Measurements from ENCODE around the gene RPUSD3.

RPUSD3 gene

GRCh38 chr3:9846931-9847488 lies 3.2 kb upstream of the RPUSD3 start (continued):
- TF ChIP-seq PRDM2 (tag by site-specific recombination; IDR thresholded peaks at IDR 0.05; ENCODE audit: borderline replicate concordance) (no peak), ZNF140 (tag by site-specific recombination; IDR thresholded peaks at IDR 0.05) (no peak), ZNF146 (tag by site-specific recombination; IDR thresholded peaks at IDR 0.05) (no peak)

DNA sequence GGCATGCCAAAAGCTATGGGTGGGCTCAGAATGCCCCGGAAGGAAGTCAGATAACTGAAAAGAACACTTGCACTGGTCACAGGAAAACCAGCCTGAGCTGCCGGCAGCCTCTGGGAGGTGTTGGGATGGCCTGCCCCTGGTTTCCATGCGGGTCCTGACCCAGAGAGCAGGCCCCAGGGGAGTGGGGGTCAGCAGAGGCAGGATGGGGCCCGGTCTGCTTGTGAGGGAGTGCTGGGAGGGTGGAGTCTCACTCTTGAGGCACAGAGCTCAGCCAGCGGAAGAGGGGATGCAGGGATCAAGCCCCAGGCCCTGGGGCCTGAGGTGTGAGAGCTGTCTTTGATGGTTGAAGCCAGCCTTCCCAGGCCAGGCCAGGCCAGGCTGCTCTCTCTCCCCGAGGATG lies 2.4 kb upstream of the RPUSD3 start:
- POLR2A ChIA-PET: no interaction called here
- H3K9me3 ChIP-seq (ENCODE audit: control insufficient read depth, insufficient read depth, low read depth, low read length): no peaks in the 10 kb centered on the region
- TF ChIP-seq, protein P1, sequence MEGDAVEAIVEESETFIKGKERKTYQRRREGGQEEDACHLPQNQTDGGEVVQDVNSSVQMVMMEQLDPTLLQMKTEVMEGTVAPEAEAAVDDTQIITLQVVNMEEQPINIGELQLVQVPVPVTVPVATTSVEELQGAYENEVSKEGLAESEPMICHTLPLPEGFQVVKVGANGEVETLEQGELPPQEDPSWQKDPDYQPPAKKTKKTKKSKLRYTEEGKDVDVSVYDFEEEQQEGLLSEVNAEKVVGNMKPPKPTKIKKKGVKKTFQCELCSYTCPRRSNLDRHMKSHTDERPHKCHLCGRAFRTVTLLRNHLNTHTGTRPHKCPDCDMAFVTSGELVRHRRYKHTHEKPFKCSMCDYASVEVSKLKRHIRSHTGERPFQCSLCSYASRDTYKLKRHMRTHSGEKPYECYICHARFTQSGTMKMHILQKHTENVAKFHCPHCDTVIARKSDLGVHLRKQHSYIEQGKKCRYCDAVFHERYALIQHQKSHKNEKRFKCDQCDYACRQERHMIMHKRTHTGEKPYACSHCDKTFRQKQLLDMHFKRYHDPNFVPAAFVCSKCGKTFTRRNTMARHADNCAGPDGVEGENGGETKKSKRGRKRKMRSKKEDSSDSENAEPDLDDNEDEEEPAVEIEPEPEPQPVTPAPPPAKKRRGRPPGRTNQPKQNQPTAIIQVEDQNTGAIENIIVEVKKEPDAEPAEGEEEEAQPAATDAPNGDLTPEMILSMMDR (tag by site-specific recombination; IDR thresholded peaks at IDR 0.05): no peak
- no peak for TF ChIP-seq ZBTB10 (tag by site-specific recombination; IDR thresholded peaks at IDR 0.05)
- H3K4me3 ChIP-seq (ENCODE audit: low read depth, low read length): no peak overlapping the region
- CTCF ChIA-PET: interaction anchor here (0.7 to 1.9 kb wide), 4 partner anchors 10 to 104 kb away, joined by 3 to 4 read pairs (median 4); no protein-coding TSS in a partner anchor
- no peak overlapping the region for H3K27ac ChIP-seq (ENCODE audit: extremely low read depth, low read depth, low read length)
- H3K36me3 ChIP-seq (ENCODE audit: control insufficient read depth in 2 of 2, insufficient read depth in 1 of 2, low read length in 2 of 2): peaks cover 5 to 13% of the 10 kb centered on the region in 2 experiments; a peak in 2 of 3 replicates
- H3K4me1 ChIP-seq (ENCODE audit: control insufficient read depth, insufficient read depth, low read length): no peaks in the 10 kb centered on the region

DNA sequence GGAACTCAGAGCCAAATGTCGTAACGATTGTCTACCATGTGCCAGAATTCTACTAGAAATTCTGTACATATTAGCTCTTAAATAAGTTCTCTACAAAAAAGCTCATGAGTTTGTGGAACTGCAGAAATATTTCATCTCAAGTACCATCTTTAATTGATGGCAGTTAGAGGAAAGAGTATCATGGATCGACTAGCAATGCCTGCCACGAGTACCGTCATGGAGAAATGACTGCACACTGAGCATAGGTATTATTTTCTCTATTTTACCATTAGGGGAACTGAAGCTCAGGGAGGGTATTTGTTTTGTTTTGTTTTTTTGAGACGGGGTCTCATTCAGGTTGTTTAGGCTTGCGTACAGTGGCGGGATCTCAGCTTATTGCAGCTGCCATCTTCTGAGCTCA lies 2.8 kb downstream of the RPUSD3 start:
- no peak overlapping the region for H3K27ac ChIP-seq (ENCODE audit: extremely low read depth, low read depth, low read length)
- TF ChIP-seq SCRT2 (tag by site-specific recombination; IDR thresholded peaks at IDR 0.05) (no peak), ZBTB17 (tag by site-specific recombination; IDR thresholded peaks at IDR 0.05) (peak; percentile 93)
- H3K36me3 ChIP-seq (ENCODE audit: control insufficient read depth in 2 of 2, insufficient read depth in 1 of 2, low read length in 2 of 2): peaks cover 14 to 54% of the 10 kb centered on the region in 2 experiments; a peak in 2 of 3 replicates
- no peaks in the 10 kb centered on the region for H3K9me3 ChIP-seq (ENCODE audit: control insufficient read depth, insufficient read depth, low read depth, low read length)
- ChIA-PET POLR2A (interaction anchor here (1.2 kb wide), 1 partner anchor 27 kb away, joined by 3 read pairs; no protein-coding TSS in a partner anchor), CTCF (interaction anchor here (1.2 to 1.9 kb wide), 4 partner anchors 14 to 106 kb away, joined by 3 to 7 read pairs (median 4); no protein-coding TSS in a partner anchor)
- no peak overlapping the region for H3K4me3 ChIP-seq (ENCODE audit: low read depth, low read length)
- no peaks in the 10 kb centered on the region for H3K4me1 ChIP-seq (ENCODE audit: control insufficient read depth, insufficient read depth, low read length)

DNA sequence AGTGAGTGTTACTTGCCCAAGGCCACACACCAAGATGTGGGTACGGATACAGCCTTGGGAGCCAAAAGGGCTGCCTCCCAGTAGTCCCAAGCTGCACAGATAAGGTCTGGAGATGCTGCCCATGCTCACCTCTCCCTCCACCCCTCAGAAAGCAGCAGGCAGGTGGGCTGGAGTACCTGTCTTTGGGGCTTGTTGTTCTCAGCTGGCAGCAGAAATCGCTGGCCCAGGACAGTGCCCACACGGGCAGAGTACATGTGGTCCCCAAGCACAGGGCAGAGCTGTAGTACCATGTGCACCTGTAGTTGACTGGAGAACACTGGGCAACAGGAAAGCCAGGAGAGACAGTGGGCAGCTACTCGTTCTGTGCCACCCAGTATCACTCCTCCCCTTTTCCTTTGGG lies 5.0 kb downstream of the RPUSD3 start:
- ChIA-PET CTCF (interaction anchor here (0.6 kb wide), 1 partner anchor 168 kb away, joined by 5 read pairs; no protein-coding TSS in a partner anchor), POLR2A (interaction anchor here (0.8 kb wide), 1 partner anchor 108 kb away, joined by 3 read pairs; no protein-coding TSS in a partner anchor)
- TF ChIP-seq ZNF707 (tag by site-specific recombination; IDR thresholded peaks at IDR 0.05) (no peak), ZNF341 (tag by site-specific recombination; IDR thresholded peaks at IDR 0.05; ENCODE audit: low read depth) (no peak), GLI2 (tag by site-specific recombination; IDR thresholded peaks at IDR 0.05; ENCODE audit: borderline replicate concordance, low read depth) (no peak), ZXDB (tag by site-specific recombination; IDR thresholded peaks at IDR 0.05) (no peak), ZNF837 (tag by site-specific recombination; IDR thresholded peaks at IDR 0.05) (no peak), ZNF175 (tag by site-specific recombination; IDR thresholded peaks at IDR 0.05) (no peak), SETDB1 (IDR thresholded peaks at IDR 0.05; ENCODE audit: insufficient read length, low read length) (no peak), ZNF473 (tag by site-specific recombination; IDR thresholded peaks at IDR 0.05) (no peak), ZNF274 (IDR thresholded peaks at IDR 0.05; ENCODE audit: low read length) (no peak), ZNF274 (tag by site-specific recombination; IDR thresholded peaks at IDR 0.05; ENCODE audit: borderline replicate concordance) (no peak)
- TF ChIP-seq, protein P2, sequence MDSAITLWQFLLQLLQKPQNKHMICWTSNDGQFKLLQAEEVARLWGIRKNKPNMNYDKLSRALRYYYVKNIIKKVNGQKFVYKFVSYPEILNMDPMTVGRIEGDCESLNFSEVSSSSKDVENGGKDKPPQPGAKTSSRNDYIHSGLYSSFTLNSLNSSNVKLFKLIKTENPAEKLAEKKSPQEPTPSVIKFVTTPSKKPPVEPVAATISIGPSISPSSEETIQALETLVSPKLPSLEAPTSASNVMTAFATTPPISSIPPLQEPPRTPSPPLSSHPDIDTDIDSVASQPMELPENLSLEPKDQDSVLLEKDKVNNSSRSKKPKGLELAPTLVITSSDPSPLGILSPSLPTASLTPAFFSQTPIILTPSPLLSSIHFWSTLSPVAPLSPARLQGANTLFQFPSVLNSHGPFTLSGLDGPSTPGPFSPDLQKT (IDR thresholded peaks at IDR 0.05; ENCODE audit: borderline replicate concordance, low read depth, low read length): no peak
- Histone ChIP-seq H3K9me3 (ENCODE audit: control insufficient read depth, insufficient read depth, low read depth, low read length) (no peaks in the 10 kb centered on the region), H3K4me3 (ENCODE audit: low read depth, low read length) (no peak overlapping the region), H3K4me1 (ENCODE audit: control insufficient read depth, insufficient read depth, low read length) (no peaks in the 10 kb centered on the region), H3K27ac (ENCODE audit: extremely low read depth, low read depth, low read length) (no peak overlapping the region), H3K36me3 (ENCODE audit: control insufficient read depth in 2 of 2, insufficient read depth in 1 of 2, low read length in 2 of 2) (peaks cover 15 to 74% of the 10 kb centered on the region in 2 experiments; a peak in 2 of 3 replicates)

All from HEK293 (cell line).